ENCODE results near the gene CNPY3.

CNPY3 gene

DNA sequence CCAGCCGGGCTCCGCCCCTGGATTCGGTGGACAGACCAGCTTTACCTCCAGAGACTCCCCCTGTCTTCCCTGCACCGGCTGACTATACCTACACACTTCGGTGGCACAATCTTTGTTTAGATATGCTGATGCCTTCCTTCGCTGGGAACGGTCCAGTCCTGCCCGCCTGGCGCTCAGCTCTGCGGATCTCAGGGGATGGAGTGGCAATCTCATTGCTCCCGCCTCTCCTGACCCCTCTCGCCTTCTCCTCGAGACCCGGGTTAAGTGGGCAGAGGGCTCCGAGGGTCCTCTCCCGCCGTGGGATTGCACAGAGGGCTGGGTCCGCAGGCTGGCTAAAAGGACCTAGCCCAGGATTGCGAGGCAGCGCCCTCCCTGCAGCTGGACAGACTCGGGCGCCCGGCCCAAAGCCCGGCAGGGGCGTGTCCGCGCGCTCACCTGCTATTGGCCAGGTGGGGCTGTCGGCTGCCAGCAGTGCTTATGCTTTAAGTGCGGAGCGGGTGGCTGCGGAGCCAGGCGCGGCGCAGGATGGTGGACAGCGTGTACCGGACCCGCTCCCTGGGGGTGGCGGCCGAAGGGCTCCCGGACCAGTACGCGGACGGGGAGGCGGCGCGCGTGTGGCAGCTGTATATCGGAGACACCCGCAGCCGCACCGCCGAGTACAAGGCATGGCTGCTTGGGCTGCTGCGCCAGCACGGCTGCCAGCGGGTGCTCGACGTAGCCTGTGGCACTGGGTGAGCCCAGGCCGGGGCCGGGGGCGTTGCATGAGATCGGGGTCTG, 31.2 kb downstream of the CNPY3 start, which contains the start of gene GNMT:
GNMT (plus strand) TSS at position 512 of the 777 bp plus-strand sequence; CDS start at position 526, 14 bp downstream.
- no peak for DNase-seq (ENCODE audit: low read depth, low spot score)

DNA sequence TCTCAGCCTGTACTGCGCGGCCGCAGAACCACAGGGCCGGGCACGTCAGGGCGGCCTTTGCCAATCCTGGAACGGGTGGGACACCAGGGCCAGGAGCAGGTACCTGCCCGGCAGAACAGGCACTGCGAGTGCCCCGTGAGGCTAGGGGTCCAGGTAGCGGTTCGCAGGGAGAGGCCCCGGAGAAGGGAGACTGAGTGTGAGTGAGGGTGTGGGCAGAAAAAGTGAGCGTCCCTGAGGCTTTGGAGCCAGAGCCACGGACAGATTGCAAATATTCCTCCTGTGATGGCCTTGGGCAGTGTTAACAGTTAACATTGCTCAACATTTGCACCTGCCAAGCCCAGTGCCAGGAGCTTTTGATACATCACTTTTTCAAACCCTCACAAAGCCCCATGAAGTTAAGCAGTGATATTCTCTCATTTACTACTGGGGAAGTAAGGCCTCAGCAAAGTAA, 31.8 kb downstream of the CNPY3 start:
- no peak for DNase-seq (ENCODE audit: low read depth, low spot score)

DNA sequence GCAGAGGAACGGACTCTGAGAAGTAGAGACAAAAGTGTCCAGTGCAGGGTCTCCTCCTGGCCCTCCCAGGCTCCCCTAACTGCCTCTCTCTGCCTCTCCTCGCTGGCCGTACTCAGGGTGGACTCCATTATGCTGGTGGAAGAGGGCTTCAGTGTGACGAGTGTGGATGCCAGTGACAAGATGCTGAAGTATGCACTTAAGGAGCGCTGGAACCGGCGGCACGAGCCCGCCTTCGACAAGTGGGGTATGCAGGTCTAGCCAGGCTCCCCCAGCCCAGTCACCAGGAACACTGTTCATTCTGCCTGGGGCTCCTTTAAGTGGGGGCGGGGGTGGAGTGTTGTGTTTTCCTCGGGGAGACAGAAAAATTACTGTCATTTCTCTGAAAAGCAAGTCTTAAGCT, 32.8 kb downstream of the CNPY3 start:
- no peak for DNase-seq (ENCODE audit: low read depth, low spot score)

DNA sequence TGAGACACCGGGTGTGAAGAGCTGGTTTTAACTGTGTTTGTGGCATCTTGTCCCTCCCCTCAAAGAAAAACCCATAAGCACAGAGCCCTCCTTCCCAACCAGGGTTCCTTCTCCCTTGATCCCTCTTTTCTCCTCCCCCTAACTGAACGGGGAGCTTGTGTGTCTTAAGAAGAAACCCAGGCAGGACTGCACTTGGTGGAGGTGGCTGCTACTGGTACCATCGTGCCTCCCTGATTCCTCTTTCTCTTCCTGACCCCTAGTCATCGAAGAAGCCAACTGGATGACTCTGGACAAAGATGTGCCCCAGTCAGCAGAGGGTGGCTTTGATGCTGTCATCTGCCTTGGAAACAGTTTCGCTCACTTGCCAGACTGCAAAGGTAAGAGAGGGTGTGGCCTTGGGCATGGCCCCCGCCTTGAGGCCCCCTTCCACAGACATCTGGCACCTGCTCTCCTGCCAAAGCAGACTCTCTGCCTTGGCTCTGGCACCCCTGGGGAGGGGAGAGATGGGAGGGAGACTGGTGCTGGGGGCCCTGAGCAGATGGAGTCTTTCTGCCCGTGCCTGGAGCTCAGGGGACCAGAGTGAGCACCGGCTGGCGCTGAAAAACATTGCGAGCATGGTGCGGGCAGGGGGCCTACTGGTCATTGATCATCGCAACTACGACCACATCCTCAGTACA, 33.4 kb downstream of the CNPY3 start:
- no peak for DNase-seq (ENCODE audit: low read depth, low spot score)

DNA sequence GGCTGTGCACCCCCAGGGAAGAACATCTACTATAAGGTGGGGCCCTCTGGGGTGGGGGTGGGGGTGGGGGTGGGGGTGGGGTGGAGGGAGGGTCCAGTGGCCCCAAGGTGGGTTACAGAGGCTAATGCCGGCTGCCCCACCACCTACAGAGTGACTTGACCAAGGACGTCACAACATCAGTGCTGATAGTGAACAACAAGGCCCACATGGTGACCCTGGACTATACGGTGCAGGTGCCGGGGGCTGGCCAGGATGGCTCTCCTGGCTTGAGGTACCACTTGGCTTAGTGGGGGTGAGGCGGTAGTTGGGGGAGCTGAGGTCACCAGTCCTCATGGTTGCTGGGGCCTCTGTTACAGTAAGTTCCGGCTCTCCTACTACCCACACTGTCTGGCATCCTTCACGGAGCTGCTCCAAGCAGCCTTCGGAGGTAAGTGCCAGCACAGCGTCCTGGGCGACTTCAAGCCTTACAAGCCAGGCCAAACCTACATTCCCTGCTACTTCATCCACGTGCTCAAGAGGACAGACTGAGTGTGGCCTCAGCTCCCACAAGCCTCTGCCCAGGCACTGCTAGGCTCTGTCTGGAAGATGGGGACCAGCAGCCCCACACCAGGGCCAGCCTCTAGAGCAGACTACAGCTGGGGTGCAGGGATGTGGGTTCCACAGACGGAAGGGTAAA, 34.0 kb downstream of the CNPY3 start:
- DNase-seq (ENCODE audit: low read depth, low spot score), result no peak

DNA sequence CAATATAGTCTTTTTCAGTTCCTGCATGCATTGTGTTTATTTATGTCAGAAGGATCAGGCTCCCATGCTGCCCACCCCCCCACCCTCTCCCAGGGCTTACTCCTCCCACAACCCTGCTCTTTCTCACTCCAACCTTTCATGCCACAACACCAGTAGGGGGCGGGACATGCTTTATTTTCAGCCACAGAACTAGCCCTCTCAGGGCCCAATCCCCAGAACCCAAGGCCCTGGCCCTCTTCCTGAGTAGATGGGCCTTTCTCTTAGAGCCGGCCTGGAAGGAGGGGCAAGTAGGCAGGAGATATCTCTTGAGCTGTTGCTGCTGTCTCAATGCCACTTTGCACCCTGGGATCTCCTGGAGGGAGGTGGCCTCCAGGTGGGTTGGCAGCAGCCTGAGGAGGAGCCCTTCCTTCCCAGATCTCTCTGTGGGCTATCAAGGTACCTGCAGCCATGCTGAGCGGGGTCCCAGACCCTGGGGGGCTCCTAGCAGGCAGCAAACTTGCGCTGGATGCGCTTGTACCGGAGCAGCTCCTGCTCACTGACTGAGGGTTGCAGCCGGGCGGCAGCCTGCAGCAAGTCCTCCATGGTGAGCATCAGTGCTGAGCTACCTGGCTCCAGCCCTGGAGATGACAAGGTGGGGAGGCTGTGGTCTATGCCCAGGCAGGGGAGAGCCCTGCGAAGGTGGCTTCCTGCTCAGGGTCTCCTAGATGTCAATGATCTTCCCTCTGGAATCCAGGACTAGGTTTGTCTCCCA, 34.8 kb downstream of the CNPY3 start:
- DNase-seq (ENCODE audit: low read depth, low spot score), result no peak

DNA sequence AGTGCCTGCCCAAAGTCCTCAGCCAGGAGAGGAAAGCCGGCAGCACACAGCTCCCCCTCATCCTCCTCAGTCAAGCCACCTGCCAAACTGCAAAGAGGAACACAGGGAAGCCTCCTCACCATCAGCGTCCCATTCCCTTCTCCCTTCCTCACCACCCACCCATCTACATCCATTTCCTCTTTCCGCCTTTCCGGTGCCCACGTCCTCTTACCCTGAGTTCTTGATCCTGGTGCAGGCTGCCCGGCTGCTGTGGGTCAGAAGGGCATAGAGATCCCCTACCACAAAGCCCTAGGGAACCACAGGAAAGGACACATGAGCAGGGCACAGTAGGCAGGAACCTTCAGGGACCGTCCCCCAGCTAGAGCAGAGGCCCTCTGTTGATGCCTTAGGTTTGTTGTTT, 37.3 kb downstream of the CNPY3 start:
- no peak for DNase-seq (ENCODE audit: low read depth, low spot score)

DNA sequence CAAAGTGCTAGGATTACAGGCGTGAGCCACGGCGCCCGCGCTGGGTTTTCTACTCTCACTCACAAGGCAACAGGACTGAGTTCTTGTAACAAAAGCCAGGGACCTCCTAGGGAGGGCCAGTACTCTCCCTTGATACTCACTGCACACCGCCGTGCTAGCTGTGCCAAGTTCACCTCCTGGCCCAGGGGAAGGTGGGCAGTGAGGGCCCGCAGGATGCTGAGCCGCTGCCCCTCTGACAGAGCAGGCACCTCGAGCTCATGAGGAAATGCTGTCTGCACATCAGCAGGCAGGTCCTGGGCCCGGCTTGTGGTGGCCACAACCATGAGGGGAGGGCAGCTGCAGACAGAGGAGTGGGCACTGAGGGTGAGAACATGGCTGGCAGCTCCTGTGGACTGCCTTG, 37.9 kb downstream of the CNPY3 start:
- no peak for DNase-seq (ENCODE audit: low read depth, low spot score)

DNA sequence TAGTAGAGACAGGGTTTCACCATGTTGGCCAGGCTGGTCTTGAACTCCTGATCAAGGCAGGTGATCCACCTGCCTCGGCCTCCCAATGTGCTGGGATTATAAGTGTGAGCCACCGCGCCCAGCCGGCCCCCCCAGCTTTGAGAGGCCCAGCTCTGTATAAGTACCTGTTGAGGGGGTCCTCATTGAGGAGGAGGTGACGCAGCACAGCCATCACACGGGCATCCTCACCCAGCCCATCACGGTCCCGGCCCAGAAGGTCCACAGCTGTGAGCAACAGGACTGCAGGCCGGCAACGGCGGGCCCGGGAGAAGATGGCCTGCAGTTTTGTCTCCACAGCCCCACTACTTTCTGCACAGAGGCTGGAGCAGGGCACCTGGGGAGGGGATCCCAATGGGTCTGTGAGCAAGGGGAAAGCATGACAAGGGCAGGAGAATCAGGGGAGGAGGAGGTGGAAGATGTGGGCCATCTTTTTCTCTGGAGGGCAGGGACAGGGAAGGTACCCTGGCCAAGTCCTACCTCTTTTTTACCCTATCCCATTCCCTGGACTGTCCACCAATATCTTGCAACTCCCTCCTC, 38.9 kb downstream of the CNPY3 start:
- no peak for DNase-seq (ENCODE audit: low read depth, low spot score)

DNA sequence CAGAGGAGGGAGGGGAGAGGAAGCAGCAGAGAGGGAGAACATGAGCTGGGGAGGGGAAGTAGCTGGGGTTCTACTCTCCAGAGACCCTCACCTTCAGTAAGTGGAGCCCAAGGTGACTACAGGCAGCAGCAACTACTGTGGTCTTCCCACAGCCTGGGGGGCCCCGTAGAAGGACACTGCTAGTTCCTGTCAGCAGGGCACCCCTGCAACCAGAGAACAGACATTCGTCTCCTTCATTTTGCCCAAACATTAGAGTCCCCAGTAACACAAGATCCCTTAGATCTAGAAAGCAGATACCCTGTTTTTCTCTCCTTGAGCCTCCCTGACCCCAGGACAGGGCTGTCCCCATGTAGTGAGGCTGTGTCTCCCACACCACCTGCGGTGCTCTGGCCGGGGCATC, 39.5 kb downstream of the CNPY3 start:
- no peak for DNase-seq (ENCODE audit: low read depth, low spot score)

DNA sequence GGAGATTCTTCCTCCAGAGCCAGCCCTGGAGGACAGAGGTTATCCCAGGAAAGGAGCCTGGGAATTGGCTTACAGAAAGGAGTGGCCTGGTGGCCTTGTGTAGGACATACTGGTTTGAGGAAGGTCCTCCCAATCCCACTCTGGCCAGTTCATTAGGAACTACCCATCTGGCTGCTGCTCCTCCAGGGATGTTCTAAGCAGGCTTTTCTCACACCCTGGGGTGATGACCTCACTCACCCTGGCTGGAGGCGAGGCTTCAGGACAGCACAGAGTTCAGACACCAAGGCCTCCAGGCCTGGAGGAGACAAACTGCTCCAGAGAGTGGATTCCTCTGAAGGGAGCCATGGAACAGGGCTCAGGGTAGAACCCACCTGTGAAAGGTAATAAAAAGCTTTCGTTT, 40.2 kb downstream of the CNPY3 start:
- DNase-seq (ENCODE audit: low read depth, low spot score), result no peak

DNA sequence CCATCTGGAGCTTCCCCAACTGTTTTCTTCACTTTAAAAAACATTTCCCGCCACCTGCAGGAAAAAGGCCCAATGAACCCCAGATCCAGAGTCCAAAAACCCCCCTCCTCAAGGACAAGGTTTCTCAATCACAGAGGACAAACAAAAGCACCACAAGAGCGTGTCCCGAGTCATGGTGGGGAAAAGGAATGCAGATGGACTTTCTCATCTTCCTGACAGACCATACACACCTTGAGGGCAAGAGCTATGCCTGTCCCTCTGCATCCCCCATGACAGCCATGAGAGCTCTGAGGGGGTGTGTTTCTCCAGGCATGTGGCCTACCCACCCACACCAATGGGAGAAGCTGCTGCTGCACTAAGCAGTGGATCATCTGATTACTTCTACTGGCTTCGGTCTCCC, 40.7 kb downstream of the CNPY3 start:
- DNase-seq (ENCODE audit: low read depth, low spot score), result no peak

DNA sequence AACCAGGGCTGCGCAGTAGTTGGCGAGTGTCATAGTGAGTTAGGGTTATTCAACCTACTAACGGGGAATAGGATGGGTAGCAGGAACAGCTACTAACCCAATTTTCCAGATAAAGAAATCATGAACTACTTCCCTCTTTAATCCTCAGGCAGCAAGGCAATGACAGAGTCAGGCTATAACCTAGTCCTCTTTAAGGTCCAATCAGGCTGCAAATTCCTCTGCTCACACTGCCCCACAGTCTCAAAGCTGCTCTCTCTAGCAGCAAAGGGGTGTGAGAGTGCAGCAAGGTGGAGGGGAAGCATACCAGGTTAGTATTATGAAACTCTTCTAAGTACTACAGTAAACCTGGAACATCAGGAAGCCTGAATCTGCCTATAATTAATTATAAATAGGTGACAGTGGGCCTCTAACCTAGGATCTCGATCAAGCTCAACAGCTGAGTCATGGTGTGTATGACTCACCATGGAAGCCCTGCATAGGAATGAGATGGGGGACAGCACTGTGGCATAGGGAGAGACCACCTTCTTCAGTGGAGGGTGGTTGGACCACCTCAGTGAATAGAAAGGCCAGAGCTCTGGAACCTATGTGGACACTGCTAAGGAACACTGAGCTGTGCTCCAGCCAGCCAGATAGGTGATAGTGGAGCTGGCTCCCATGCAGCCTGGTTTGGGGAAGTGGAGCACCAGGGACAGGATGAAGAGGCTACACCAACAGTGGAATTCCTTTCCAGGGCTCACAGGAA, 41.8 kb downstream of the CNPY3 start:
- no peak for DNase-seq (ENCODE audit: low read depth, low spot score)

DNA sequence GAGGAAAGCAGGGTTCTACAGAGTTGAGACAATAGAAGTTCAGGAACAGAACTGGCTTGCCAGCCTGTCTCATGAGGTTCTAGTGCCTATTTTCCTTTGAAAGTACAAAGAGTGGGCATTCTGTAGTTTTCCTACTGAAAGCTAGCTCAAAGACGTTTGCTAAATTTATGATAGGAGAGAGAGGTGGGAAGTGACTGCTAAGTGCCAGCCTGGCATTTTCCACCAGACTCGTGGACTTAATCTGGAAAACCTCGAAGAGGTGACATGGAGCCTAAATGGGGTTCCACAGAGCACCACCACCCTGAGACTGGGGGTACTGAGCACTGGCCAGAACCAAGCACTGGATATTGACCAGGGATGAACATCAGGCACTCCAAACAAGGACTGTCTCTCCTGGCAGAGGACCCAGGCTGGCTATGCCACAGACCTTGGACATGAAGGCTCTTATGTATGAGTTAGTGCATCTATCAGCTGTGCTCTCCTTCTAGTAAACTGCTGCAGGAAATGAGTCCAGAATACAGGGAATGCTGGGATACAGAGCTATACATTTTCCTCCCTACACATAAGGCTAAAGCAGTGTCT, 42.6 kb downstream of the CNPY3 start:
- no peak for DNase-seq (ENCODE audit: low read depth, low spot score)

DNA sequence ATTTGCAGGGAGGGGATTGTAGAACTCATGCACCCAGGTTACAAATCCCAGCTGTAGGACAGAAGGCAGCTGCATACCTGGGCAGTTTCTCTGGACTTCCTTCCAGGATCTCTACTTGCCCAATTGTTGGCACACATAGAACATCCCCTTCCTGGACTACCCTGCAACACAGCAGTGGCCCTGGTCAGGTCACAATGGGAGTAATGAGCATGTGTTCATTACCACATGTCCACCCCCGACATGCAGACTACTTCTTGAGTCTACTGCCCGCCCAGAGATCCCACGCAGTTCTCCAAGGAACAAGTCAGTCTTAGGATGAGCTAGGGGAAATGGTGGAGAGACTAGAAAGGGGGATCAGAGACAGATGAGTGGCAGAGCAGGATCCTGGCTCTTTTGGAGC, 44.6 kb downstream of the CNPY3 start:
- no peak for DNase-seq (ENCODE audit: low read depth, low spot score)

DNA sequence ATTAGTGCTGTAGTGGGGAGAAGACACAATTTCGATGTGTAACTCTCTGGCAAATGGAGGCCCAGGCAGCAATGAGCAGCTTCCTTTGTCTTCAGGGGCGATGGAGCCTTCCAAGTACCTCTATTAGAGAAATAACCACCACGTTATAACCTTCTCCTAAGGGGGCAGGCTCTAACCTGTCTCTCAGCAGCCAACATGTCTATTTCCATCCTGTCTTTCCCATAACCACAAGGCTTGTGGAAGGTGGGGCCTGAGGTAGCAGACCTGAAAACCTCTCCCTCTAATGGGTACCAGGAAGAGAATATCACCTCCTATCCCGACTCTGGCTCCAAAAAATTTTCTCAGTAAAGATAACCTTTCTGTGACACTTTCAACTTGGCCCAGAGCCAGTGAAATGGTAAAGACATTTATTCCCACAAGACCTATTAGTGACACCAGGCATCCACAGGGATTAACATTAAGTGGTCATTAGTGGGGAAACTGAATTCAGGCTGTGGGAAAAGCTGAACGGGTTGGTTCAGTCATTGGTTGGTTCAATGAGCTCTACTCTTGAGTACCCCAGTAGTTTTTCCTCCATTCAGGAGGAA, 45.7 kb downstream of the CNPY3 start:
- DNase-seq (ENCODE audit: low read depth, low spot score), result no peak

DNA sequence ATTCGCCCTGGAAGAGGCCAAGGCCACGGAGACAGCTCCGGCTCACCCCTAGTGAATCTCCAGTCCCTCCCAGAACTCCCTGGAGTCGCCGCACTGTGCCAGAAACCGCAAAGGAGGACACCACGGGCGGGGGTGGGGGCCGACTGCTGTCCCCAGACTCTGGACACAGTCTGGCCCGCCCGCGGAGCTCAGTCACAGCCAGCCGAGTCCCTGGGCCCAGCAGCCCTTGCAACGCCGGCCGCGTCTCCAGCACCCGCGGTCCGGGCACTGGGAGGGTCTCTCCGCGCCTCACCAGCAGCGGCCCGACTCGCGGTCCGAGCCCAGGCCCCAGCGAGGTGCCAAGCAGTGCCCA, 49.2 kb downstream of the CNPY3 start:
- DNase-seq (ENCODE audit: low read depth, low spot score), result no peak

DNA sequence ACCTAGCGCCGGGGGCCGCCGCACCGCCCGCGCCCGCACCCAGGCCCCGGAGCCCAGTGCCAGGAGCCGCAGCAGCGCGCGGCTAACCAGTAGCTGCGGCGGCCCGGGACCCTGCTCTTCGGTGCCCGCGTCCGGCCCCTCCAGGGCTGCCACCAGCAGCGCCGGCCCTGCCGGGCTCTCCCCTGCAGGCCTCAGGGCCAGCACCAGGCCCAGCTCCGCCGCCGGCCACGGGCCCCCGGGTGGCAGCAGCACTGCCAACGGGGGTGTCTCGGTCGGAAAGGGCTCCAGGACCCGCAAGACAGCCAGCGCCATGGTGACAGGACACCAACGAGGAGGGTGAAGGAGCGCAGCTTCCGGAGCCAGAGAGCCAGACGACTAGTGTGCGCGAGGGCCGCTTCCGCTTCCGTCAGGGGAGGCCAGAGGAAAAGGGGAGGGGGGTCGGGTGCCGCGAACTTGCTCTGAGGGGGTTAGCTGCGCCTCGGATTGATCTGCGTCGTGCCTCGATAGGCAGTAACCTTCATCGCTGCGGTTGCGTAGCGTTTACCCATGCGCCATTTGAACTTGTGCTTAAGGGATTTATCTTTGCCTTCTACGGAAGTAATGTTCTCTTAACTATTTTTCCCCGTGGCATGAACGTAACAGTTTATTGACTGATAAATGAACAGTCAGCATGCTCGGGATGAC, 49.7 kb downstream of the CNPY3 start, which contains the start of gene PEX6:
PEX6 (minus strand) TSS at position 343 of the 684 bp plus-strand sequence; CDS start at position 312, 31 bp downstream.
- DNase-seq (ENCODE audit: low read depth, low spot score), result no peak

DNA sequence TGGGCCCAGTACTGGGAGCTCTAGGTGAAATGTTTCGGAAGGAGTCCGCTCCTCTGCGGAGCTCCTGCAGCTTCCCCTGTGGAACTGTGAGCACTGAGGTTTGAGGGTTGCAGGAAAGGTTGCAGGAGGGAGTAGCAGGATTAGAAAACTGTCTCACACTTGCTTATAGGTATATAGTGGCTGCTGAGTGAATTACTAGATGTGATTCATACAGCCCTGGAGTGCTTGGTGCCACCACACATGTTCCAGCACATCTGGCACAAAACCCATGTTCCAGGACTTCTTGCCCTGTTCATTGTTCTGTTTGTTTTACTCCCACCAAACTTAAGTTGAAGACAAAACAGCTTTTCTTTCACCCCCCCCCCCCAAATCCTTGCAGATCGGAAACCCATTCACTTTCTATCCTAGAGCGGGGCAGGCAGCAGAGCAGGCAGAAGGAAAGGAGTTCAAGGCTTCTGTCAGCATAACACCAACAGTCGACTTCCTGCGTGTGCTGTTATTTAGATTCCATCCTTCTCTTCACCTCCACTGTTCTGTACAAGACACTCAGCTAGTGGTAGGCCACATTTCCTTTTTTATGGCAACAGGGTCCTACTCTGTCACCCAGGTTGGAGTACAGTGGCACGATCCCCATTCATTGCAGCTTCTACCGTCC, 50.4 kb downstream of the CNPY3 start:
- DNase-seq (ENCODE audit: low read depth, low spot score), result no peak
